Upper lobe of left lung (tissue), 6 donors: ENCODE measurements around the gene GABRG3. TPM values are rescaled to one million over a fixed set of nuclear protein-coding genes. Genes with fewer than 3 reads are reported as not detected.

Source experiments
- ATAC-seq, 2 donors: fragments of 200-7000 bp; cut with Tn5 transposase; one replicate each; pipeline ENCODE4 v1.9.1; 2022; ENCODE audit warnings: mild to moderate bottlenecking in 2 of 2, moderate library complexity in 2 of 2; ENCODE audit not compliant: low FRiP score in 2 of 2
- DNase-seq, 2 donors: peaks; one replicate each; pipeline ENCODE4 v3.0.0-alpha.2; 2019 to 2020
- H3K27ac ChIP-seq, 4 donors: fragments of 200-600 bp; sonication (generic); one replicate each; pipeline ENCODE4 v1.5.1; 2016 to 2019
- H3K27me3 ChIP-seq, 4 donors: fragments of 200-600 bp; sonication (generic); one replicate each; pipeline ENCODE4 v1.5.1; 2017 to 2019
- H3K36me3 ChIP-seq, 4 donors: fragments of 200-600 bp; sonication (generic); one replicate each; pipeline ENCODE4 v1.5.1; 2016 to 2019
- H3K4me1 ChIP-seq, 4 donors: fragments of 200-600 bp; sonication (generic); one replicate each; pipeline ENCODE4 v1.5.1; 2018 to 2019
- H3K4me3 ChIP-seq, 4 donors: fragments of 200-600 bp; sonication (generic); one replicate each; pipeline ENCODE4 v1.5.1; 2017 to 2019; ENCODE audit warnings: mild to moderate bottlenecking in 2 of 4, moderate library complexity in 1 of 4
- H3K9me3 ChIP-seq, 4 donors: fragments of 200-600 bp; sonication (generic); one replicate each; pipeline ENCODE4 v1.5.1; 2018 to 2019
- CTCF ChIP-seq, 6 experiments: fragments of 450-650 bp in 4 of 6; fragments of 200-600 bp in 2 of 6; sonication (generic) in 2 of 6; IDR thresholded peaks; one replicate each; pipeline ENCODE4 v1.5.1; 2016 to 2019; ENCODE audit warnings: antibody characterized with exemption in 6 of 6
- EP300 ChIP-seq, 4 donors: sonication (generic); formaldehyde crosslinking; IDR thresholded peaks; one replicate each; pipeline ENCODE4 v1.5.1; 2017; ENCODE audit warnings: antibody characterized with exemption in 4 of 4, control low read depth in 2 of 4
- POLR2A ChIP-seq, 4 donors: fragments of 450-650 bp; IDR thresholded peaks; one replicate each; pipeline ENCODE4 v1.5.1; 2016 to 2017; ENCODE audit warnings: antibody characterized with exemption in 4 of 4, mild to moderate bottlenecking in 2 of 4
- POLR2AphosphoS5 ChIP-seq, 2 donors: sonication (generic); formaldehyde crosslinking; IDR thresholded peaks; one replicate each; pipeline ENCODE4 v1.5.1; 2017; ENCODE audit warnings: antibody characterized with exemption in 2 of 2
- WGBS, 2 donors: methylation state at CpG; one replicate each; pipeline ENCODE4 v1.1.5; 2017 to 2018; 5-methylcytosine and 5-hydroxymethylcytosine counted together
- total RNA-seq, 6 donors: library from RNA; depleted of rRNA in 4 of 6; stranded (reverse); fragments of >200 nt in 4 of 6; gene quantifications; one replicate each; pipeline versions ENCODE4 v1.1.0 to v1.2.1, GENCODE V29; 2016 to 2021
- donor health status: DM: no; HTN: no; CAD: no; lungs with moderate emphysema.
- donor health status: DM: no; HTN: yes; CAD: no; lungs with severe emphysema.

Gene GABRG3
- total RNA-seq, 6 donors from 2014 or later: not detected

- Histone ChIP-seq H3K27me3 (no peaks in the 10 kb centered on the region), H3K9me3 (no peaks in the 10 kb centered on the region), H3K36me3 (no peaks in the 10 kb centered on the region), H3K4me3 (no peak overlapping the region), H3K4me1 (no peaks in the 10 kb centered on the region), H3K27ac (no peak overlapping the region)
- no peak for ATAC-seq
- no peak for DNase-seq
- TF ChIP-seq CTCF (IDR thresholded peaks at IDR 0.05) (no peak), EP300 (IDR thresholded peaks at IDR 0.05) (no peak), POLR2A (IDR thresholded peaks at IDR 0.05) (no peak), POLR2AphosphoS5 (IDR thresholded peaks at IDR 0.05) (no peak)
- 67 to 72% methylated on average over 13 to 15 of the region's 15 CpGs for WGBS, 2 donors
These were observed 467.7 kb downstream of the GABRG3 start for GRCh38 chr15:27438403-27439375.

GRCh38 chr15:27441120-27441519, 470.1 kb downstream of the GABRG3 start:
- no peak for TF ChIP-seq CTCF (IDR thresholded peaks at IDR 0.05)
- TF ChIP-seq POLR2A (IDR thresholded peaks at IDR 0.05): no peak
- TF ChIP-seq POLR2AphosphoS5 (IDR thresholded peaks at IDR 0.05): no peak
- no peak for TF ChIP-seq EP300 (IDR thresholded peaks at IDR 0.05)
- no peaks in the 10 kb centered on the region for H3K27me3 ChIP-seq
- ATAC-seq (no peak), DNase-seq (no peak)
- no peaks in the 10 kb centered on the region for H3K9me3 ChIP-seq
- no peaks in the 10 kb centered on the region for H3K36me3 ChIP-seq
- WGBS, 2 donors: 58 to 88% methylated on average over 2 of the region's 2 CpGs
- H3K4me3 ChIP-seq: no peak overlapping the region
- no peak overlapping the region for H3K27ac ChIP-seq
- no peaks in the 10 kb centered on the region for H3K4me1 ChIP-seq

GRCh38 chr15:27448234-27448633, 477.3 kb downstream of the GABRG3 start:
- no peak overlapping the region for H3K4me3 ChIP-seq
- ATAC-seq: no peak
- H3K36me3 ChIP-seq: no peaks in the 10 kb centered on the region
- no peaks in the 10 kb centered on the region for H3K9me3 ChIP-seq
- H3K4me1 ChIP-seq: no peaks in the 10 kb centered on the region
- TF ChIP-seq EP300 (IDR thresholded peaks at IDR 0.05): no peak
- no peak for TF ChIP-seq CTCF (IDR thresholded peaks at IDR 0.05)
- no peak for TF ChIP-seq POLR2A (IDR thresholded peaks at IDR 0.05)
- no peak for TF ChIP-seq POLR2AphosphoS5 (IDR thresholded peaks at IDR 0.05)
- no peak overlapping the region for H3K27ac ChIP-seq
- 84 to 87% methylated on average over 5 of the region's 5 CpGs for WGBS, 2 donors
- DNase-seq: no peak
- no peaks in the 10 kb centered on the region for H3K27me3 ChIP-seq

- no peak overlapping the region for H3K4me3 ChIP-seq
- H3K27me3 ChIP-seq: no peaks in the 10 kb centered on the region
- WGBS, 2 donors: 33 to 39% methylated on average over 4 of the region's 4 CpGs
- ATAC-seq (no peak), DNase-seq (no peak)
- no peaks in the 10 kb centered on the region for H3K4me1 ChIP-seq
- H3K27ac ChIP-seq: no peak overlapping the region
- TF ChIP-seq EP300 (IDR thresholded peaks at IDR 0.05) (no peak), CTCF (IDR thresholded peaks at IDR 0.05) (no peak), POLR2A (IDR thresholded peaks at IDR 0.05) (no peak), POLR2AphosphoS5 (IDR thresholded peaks at IDR 0.05) (no peak)
- no peaks in the 10 kb centered on the region for H3K36me3 ChIP-seq
- H3K9me3 ChIP-seq: no peaks in the 10 kb centered on the region
These were observed 478.0 kb downstream of the GABRG3 start for GRCh38 chr15:27448986-27449385.
